ENCODE data around the gene SYNE1. TPM values are rescaled to one million over a fixed set of nuclear protein-coding genes. Genes with fewer than 3 reads are reported as not detected.

The SYNE1 gene
- total and polyA plus RNA-seq, 4 experiments from 2014 or later, result 22.5 to 228 (median 144) TPM

GRCh38 chr6:152209211-152209610 lies 428.0 kb downstream of the SYNE1 start:
- peaks cover 73 to 81% of the 10 kb centered on the region in 2 donors for H3K36me3 Mint-ChIP-seq
- H3K27ac Mint-ChIP-seq, result no peak overlapping the region
- ChIA-PET POLR2A (ENCODE audit: partially characterized antibody) (no interaction called here), CTCF (ENCODE audit: partially characterized antibody) (no interaction called here)
- H3K4me1 Mint-ChIP-seq, result peaks cover 0 to 10% (median 5%) of the 10 kb centered on the region in 4 donors
- Histone ChIP-seq H3K27ac (ENCODE audit: low read depth, low read length) (no peak overlapping the region), H3K4me1 (ENCODE audit: insufficient read depth, low read length) (no peaks in the 10 kb centered on the region), H3K27me3 (ENCODE audit: insufficient read depth, low read length) (no peaks in the 10 kb centered on the region), H3K9me3 (ENCODE audit: control insufficient read depth in 1 of 2, low read length in 2 of 2) (no peaks in the 10 kb centered on the region), H3K36me3 (ENCODE audit: insufficient read depth, low read length) (peaks cover 19% of the 10 kb centered on the region), H3K4me3 (ENCODE audit: low read length in 2 of 2) (no peak overlapping the region)
- DNase-seq, result no peak
- no peak overlapping the region for H3K4me3 Mint-ChIP-seq
- intact Hi-C loops (cut with micrococcal nuclease), result loop anchor here (5.0 kb wide), 1 partner anchor 37 kb away; no protein-coding TSS in a partner anchor
- no peaks in the 10 kb centered on the region for H3K27me3 Mint-ChIP-seq
- H3K9me3 Mint-ChIP-seq, result no peaks in the 10 kb centered on the region

GRCh38 chr6:152207915-152208714 lies 429.0 kb downstream of the SYNE1 start:
- H3K4me3 ChIP-seq (ENCODE audit: low read length in 2 of 2), result no peak overlapping the region
- Mint-ChIP-seq H3K27ac (peak overlapping the region in 3 of 7 donors; percentile 24 to 37 (median 29)), H3K4me1 (peaks cover 3 to 10% (median 6%) of the 10 kb centered on the region in 4 donors), H3K4me3 (no peak overlapping the region), H3K27me3 (no peaks in the 10 kb centered on the region), H3K36me3 (peaks cover 75 to 79% of the 10 kb centered on the region in 2 donors), H3K9me3 (no peaks in the 10 kb centered on the region)
- no peaks in the 10 kb centered on the region for H3K27me3 ChIP-seq (ENCODE audit: insufficient read depth, low read length)
- CTCF ChIA-PET (ENCODE audit: partially characterized antibody), result interaction anchor here (1.5 kb wide), 1 partner anchor 19 kb away, joined by 4 read pairs; no protein-coding TSS in a partner anchor
- intact Hi-C loops (cut with micrococcal nuclease), result loop anchor here (5.0 kb wide), 1 partner anchor 36 kb away; no protein-coding TSS in a partner anchor
- H3K36me3 ChIP-seq (ENCODE audit: insufficient read depth, low read length), result peaks cover 14% of the 10 kb centered on the region
- no peaks in the 10 kb centered on the region for H3K9me3 ChIP-seq (ENCODE audit: control insufficient read depth in 1 of 2, low read length in 2 of 2)
- H3K4me1 ChIP-seq (ENCODE audit: insufficient read depth, low read length), result no peaks in the 10 kb centered on the region
- POLR2A ChIA-PET (ENCODE audit: partially characterized antibody), result no interaction called here
- no peak for DNase-seq
- no peak overlapping the region for H3K27ac ChIP-seq (ENCODE audit: low read depth, low read length)

GRCh38 chr6:152206072-152206818 lies 430.9 kb downstream of the SYNE1 start:
- H3K4me1 ChIP-seq (ENCODE audit: insufficient read depth, low read length), result no peaks in the 10 kb centered on the region
- H3K4me1 Mint-ChIP-seq, result peaks cover 3 to 10% (median 6%) of the 10 kb centered on the region in 4 donors
- intact Hi-C loops (cut with micrococcal nuclease), result loop anchor here (5.0 kb wide), 1 partner anchor 34 kb away; no protein-coding TSS in a partner anchor
- H3K36me3 Mint-ChIP-seq, result peaks cover 76 to 83% of the 10 kb centered on the region in 2 donors
- no peaks in the 10 kb centered on the region for H3K9me3 Mint-ChIP-seq
- ChIA-PET CTCF (ENCODE audit: partially characterized antibody) (interaction anchor here (0.6 to 1.7 kb wide), 12 partner anchors 9 to 47 kb away, joined by 3 to 8 read pairs (median 4); no protein-coding TSS in a partner anchor), POLR2A (ENCODE audit: partially characterized antibody) (interaction anchor here (2.4 kb wide), 1 partner anchor 21 kb away, joined by 12 read pairs; no protein-coding TSS in a partner anchor)
- no peak overlapping the region for H3K4me3 ChIP-seq (ENCODE audit: low read length in 2 of 2)
- H3K4me3 Mint-ChIP-seq, result no peak overlapping the region
- H3K27ac ChIP-seq (ENCODE audit: low read depth, low read length), result no peak overlapping the region
- DNase-seq, result peak in 4 of 5 donors; percentile 33 to 44 (median 36)
- peak overlapping the region in 5 of 7 donors; percentile 9 to 77 (median 16) for H3K27ac Mint-ChIP-seq
- no peaks in the 10 kb centered on the region for H3K27me3 ChIP-seq (ENCODE audit: insufficient read depth, low read length)
- peaks cover 15% of the 10 kb centered on the region for H3K36me3 ChIP-seq (ENCODE audit: insufficient read depth, low read length)
- H3K9me3 ChIP-seq (ENCODE audit: control insufficient read depth in 1 of 2, low read length in 2 of 2), result no peaks in the 10 kb centered on the region
- H3K27me3 Mint-ChIP-seq, result no peaks in the 10 kb centered on the region

- intact Hi-C loops (cut with micrococcal nuclease), result no loop called here
- Mint-ChIP-seq H3K9me3 (no peaks in the 10 kb centered on the region), H3K27me3 (no peaks in the 10 kb centered on the region), H3K27ac (peak overlapping the region in 1 of 7 donors; percentile 9), H3K36me3 (peaks cover 76 to 81% of the 10 kb centered on the region in 2 donors), H3K4me1 (peaks cover 3 to 10% (median 6%) of the 10 kb centered on the region in 4 donors), H3K4me3 (no peak overlapping the region)
- Histone ChIP-seq H3K4me3 (ENCODE audit: low read length in 2 of 2) (no peak overlapping the region), H3K9me3 (ENCODE audit: control insufficient read depth in 1 of 2, low read length in 2 of 2) (no peaks in the 10 kb centered on the region), H3K4me1 (ENCODE audit: insufficient read depth, low read length) (no peaks in the 10 kb centered on the region), H3K27me3 (ENCODE audit: insufficient read depth, low read length) (no peaks in the 10 kb centered on the region), H3K27ac (ENCODE audit: low read depth, low read length) (no peak overlapping the region), H3K36me3 (ENCODE audit: insufficient read depth, low read length) (peaks cover 18% of the 10 kb centered on the region)
- no peak for DNase-seq
- POLR2A ChIA-PET (ENCODE audit: partially characterized antibody), result interaction anchor here (3.9 kb wide), 1 partner anchor 20 kb away, joined by 20 read pairs; no protein-coding TSS in a partner anchor
- CTCF ChIA-PET (ENCODE audit: partially characterized antibody), result interaction anchor here (0.7 kb wide), 1 partner anchor 63 kb away, joined by 3 read pairs; no protein-coding TSS in a partner anchor
These were observed 432.6 kb downstream of the SYNE1 start for GRCh38 chr6:152204591-152204990.

GRCh38 chr6:152201120-152201519 lies 436.0 kb downstream of the SYNE1 start:
- no peaks in the 10 kb centered on the region for H3K27me3 ChIP-seq (ENCODE audit: insufficient read depth, low read length)
- Mint-ChIP-seq H3K36me3 (peaks cover 79 to 81% of the 10 kb centered on the region in 2 donors), H3K4me1 (peaks cover 5 to 16% (median 11%) of the 10 kb centered on the region in 4 donors), H3K4me3 (no peak overlapping the region), H3K9me3 (no peaks in the 10 kb centered on the region), H3K27me3 (no peaks in the 10 kb centered on the region), H3K27ac (no peak overlapping the region)
- no peak overlapping the region for H3K27ac ChIP-seq (ENCODE audit: low read depth, low read length)
- H3K4me1 ChIP-seq (ENCODE audit: insufficient read depth, low read length), result no peaks in the 10 kb centered on the region
- DNase-seq, result no peak
- CTCF ChIA-PET (ENCODE audit: partially characterized antibody), result interaction anchor here (1.0 to 1.1 kb wide), 2 partner anchors 16 to 18 kb away, joined by 3 read pairs; no protein-coding TSS in a partner anchor
- POLR2A ChIA-PET (ENCODE audit: partially characterized antibody), result interaction anchor here (3.9 kb wide), 1 partner anchor 16 kb away, joined by 20 read pairs; no protein-coding TSS in a partner anchor
- H3K4me3 ChIP-seq (ENCODE audit: low read length in 2 of 2), result no peak overlapping the region
- no peaks in the 10 kb centered on the region for H3K9me3 ChIP-seq (ENCODE audit: control insufficient read depth in 1 of 2, low read length in 2 of 2)
- intact Hi-C loops (cut with micrococcal nuclease), result no loop called here
- peaks cover 27% of the 10 kb centered on the region for H3K36me3 ChIP-seq (ENCODE audit: insufficient read depth, low read length)

- Histone ChIP-seq H3K27ac (ENCODE audit: low read depth, low read length) (no peak overlapping the region), H3K36me3 (ENCODE audit: insufficient read depth, low read length) (peaks cover 17% of the 10 kb centered on the region), H3K4me1 (ENCODE audit: insufficient read depth, low read length) (no peaks in the 10 kb centered on the region), H3K9me3 (ENCODE audit: control insufficient read depth in 1 of 2, low read length in 2 of 2) (no peaks in the 10 kb centered on the region), H3K4me3 (ENCODE audit: low read length in 2 of 2) (no peak overlapping the region), H3K27me3 (ENCODE audit: insufficient read depth, low read length) (no peaks in the 10 kb centered on the region)
- no peak overlapping the region for H3K4me3 Mint-ChIP-seq
- DNase-seq, result no peak
- intact Hi-C loops (cut with micrococcal nuclease), result no loop called here
- peaks cover 7 to 26% (median 14%) of the 10 kb centered on the region in 4 donors for H3K4me1 Mint-ChIP-seq
- no peaks in the 10 kb centered on the region for H3K27me3 Mint-ChIP-seq
- peaks cover 0 to 22% (median 10%) of the 10 kb centered on the region in 8 donors for H3K9me3 Mint-ChIP-seq
- ChIA-PET CTCF (ENCODE audit: partially characterized antibody) (no interaction called here), POLR2A (ENCODE audit: partially characterized antibody) (interaction anchor here (4.4 kb wide), 1 partner anchor 11 kb away, joined by 20 read pairs; no protein-coding TSS in a partner anchor)
- peaks cover 61 to 79% of the 10 kb centered on the region in 2 donors for H3K36me3 Mint-ChIP-seq
- H3K27ac Mint-ChIP-seq, result peak overlapping the region in 4 of 7 donors; percentile 48 to 69 (median 60)
These were observed 441.3 kb downstream of the SYNE1 start for GRCh38 chr6:152195896-152196295.
